HG03280 (cell line): ENCODE data around the gene GNB1L.

Source experiments
- ATAC-seq: cut with Tn5 transposase; IDR thresholded peaks from one replicate; pipeline ENCODE4 v1.9.1; 2021; ENCODE audit warnings: mild to moderate bottlenecking, moderate library complexity; ENCODE audit not compliant: unreplicated experiment

The GNB1L gene

DNA sequence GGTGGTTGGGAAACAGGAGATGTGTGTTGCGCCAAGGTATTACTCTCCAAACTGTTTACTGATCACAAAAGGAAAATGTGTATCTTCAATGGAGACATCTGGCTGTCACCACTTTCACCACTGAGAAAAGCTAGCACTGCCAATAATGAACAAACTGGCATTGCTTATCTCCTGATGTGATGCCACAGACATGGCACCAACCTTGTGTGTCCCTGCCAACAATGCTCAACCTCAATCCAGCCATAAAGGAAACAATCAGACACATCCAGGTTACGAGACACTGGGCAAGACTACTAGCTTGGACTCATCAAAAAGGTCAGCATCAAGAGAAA, 28.1 kb downstream of the GNB1L start:
- ATAC-seq = no peak

DNA sequence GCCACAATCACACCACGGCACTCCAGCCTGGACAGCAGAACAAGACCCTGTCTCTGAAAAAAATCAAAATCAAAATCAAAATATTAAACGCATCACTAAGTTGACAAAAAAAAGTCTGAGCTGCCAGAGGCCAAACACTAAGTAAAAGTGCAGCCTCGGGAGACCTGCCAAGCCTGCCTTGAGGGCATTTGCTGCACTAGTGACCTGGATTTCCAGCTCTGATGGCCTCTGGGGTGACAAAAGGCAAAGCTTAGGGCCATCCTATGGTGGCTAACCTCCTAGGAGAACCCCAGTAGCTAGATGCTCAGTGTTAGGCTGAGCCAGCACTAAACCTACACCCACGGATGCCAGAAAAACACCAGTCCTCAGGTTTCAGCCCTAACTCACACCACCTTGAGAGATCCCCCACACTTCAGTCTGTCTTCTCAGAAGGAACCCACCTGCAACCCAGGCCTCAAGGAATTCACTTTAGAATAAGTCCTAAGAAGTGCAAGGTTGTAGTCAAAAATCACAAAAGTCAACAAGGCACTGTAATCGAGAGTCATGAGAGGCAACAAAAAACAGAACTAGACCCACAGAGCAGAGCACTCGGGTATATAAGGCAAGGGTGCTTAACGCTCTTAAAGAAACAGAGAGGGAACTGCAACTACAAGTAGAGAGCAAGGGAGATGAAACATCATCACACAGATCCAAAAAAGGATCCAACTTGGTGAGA, 28.6 kb downstream of the GNB1L start:
- no peak for ATAC-seq

DNA sequence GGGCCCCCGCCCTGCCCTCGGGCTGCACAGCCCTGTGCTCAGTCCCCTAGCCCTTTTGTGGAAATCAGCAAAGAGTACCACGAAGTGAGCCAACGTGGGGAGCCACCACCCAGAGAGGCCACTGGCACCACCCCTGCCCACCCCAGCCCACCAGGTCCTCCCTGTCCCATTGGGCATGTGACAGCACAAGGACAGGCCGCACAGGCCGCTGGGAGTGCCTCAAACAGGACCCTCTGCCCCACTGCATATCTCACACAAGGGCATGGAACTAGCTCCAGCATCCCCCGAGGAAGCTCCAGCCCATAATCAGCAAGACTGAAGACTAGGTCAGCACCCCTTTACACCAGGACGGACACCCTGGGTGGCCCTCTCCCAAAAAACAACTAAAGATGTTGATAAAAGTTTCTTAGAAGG, 29.7 kb downstream of the GNB1L start:
- no peak for ATAC-seq

- ATAC-seq = no peak
These were observed 30.3 kb downstream of the GNB1L start for GRCh38 chr22:19824212-19824925.

DNA sequence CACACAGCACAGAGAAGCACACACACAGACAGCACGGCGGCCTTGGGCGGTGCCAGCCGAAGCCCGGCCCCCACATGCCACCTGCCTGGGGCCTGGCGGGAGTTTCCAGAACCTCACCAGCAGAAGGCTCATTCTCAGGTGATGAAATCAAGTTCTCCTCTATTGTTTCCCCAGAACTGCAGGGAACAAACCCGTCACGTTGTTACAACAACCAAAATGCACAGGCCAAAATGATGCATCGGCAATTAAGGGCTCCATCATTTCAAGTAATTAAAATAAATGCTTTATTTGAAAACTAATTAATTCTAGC, 30.8 kb downstream of the GNB1L start:
- no peak for ATAC-seq

- no peak for ATAC-seq
These were observed 31.3 kb downstream of the GNB1L start for GRCh38 chr22:19823191-19823901.

DNA sequence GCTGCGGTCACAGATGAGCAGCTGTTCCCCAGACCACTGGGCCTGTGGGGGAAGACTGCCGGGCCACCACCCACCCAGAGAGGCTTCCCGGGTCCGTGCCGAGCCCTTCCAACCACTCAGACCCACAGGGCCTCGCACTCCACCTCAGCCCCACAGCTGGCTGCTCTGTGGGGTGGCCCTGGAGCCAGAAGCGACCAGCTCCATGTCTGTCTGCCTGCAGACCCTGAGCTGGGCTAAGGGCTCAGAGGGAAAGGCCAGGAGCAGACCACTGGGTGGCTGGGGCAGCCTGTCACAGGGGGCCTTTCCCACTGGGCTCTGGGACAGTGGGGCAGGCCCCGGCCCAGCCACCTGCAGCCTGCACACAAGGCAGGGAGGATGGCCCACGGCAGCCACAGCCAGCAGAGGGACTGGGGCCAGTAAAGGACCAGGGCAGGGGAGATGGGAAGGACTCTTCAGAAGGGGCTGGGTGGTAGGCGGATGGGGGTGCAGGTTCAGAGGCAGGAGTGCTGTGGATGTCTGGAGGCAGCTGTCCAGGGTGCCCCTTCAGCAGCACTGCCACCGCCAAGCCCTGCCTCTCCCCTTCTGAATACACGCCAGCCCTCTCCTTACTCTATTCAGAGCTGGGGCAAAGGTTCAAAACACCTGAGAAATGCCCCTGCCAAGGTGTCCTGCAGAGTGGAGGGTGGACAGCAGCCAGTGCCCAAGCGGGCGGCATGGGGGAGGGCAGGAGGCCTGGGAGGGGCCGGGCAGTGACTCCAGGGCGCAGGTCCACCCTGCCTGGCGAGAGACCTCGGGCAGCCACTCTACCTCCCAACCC, 32.2 kb downstream of the GNB1L start:
- ATAC-seq = no peak

DNA sequence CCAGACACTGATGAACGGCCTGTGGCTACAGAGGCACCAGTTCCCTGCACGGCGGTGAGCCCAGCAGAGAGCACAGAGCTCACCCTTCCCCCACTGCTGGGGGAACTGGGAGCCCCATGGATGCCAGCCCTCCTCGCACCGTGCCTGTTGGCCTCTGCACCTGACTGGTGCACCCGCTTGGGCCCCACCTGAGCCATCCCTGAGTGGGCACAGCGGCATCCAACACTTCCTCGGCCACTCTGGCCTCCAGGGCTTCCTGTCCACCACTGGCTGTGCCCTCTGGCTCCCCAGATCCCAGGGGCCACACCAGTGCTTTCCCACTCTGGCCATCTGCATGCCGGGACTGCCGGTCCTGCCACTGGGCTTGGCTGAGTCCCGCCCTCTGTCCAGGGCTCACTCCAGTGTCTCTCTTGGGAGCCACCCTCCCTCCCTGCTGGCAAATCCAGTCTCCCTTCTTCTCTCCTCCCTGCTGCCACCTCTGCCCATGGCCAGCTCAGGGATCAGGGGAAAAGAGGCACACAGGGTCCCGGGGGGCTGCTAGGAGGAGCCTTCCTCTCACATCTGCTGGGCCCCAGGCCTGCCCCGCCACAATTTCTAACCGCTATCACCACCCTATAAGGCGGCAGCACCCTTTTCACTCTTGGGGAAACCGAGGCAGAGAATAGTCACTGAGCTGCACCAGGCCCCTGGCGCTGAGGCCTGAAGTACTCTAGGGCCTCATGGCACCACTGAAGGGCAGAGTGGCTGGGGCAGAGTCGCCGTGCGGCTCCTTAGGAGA, 33.0 kb downstream of the GNB1L start:
- ATAC-seq = no peak

DNA sequence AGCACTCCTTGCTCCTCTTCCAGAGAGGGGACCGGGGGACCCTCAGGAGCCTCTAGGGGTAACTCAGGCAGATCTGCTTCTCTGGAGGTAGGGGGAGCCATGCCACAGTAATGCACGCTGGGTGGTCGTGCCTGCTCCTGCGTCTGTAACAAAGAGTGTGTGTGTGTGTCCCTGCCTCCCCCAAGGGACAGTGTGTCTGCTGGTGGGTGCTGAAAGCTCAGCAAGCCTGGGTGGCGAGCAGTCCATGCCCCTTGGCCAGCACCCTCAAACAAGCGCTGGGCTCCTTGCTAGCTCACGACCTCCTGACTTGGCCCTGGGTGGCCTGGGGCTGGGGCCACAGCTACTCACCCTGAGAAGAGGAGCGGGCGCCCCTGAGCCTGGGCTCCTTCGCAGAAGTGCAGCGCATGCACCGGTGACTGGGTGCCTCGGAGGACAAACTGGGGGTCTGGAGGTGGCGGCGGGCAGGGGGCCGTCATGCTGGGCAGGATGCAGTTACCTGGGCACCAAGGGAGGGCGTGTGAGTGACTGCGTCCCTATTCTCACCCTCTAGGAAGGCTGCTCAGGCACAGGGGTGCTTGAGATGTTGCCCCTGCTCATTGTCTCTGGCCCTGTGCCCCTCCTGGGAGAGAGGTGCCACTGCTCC, 33.7 kb downstream of the GNB1L start:
- ATAC-seq = no peak

DNA sequence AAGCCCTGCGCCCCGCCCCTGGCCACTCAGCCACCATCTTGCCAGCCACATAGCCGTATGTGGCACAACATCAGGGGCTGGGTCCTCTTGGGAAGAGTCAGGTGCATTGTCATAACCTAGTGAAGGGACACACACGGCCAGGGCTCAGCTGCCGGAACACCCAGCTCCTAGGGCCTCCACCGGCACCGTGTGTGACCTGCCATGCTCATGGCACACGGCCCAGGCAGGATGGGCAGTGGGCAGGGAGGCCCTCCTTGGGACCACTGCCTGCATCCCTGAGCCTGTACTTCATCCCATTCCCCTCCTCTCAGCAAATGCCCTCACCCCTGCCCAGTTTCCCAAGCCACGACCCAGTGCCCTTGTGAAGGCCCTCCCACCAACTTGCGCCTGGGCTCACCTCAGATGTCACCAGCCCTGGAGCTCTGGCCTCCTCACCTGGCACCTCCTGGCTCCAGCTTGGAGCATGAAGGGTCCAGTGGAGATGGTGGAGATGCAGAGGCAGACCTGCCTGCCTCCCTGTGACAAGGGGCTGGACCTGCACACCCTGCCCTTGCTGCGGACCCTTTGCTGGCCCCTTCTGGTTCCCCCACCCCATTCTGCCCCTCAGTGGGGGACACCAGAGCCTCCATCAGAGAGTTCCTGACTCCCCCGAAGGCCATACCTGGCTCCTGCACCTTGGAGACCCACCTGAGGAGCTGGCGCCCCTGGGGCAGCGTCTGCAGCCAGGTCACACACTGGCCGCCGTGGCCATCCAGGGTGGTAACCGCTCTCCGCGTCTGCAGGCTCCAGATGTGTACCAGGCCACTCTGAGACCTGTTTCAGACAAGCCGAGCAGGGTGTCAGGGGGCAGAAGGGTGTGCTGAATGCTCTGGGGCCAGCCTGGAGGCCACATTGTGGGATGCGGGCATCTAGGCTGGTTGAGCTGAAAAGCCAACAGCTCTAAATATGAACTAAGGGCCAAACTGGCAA, 34.5 kb downstream of the GNB1L start:
- no peak for ATAC-seq

DNA sequence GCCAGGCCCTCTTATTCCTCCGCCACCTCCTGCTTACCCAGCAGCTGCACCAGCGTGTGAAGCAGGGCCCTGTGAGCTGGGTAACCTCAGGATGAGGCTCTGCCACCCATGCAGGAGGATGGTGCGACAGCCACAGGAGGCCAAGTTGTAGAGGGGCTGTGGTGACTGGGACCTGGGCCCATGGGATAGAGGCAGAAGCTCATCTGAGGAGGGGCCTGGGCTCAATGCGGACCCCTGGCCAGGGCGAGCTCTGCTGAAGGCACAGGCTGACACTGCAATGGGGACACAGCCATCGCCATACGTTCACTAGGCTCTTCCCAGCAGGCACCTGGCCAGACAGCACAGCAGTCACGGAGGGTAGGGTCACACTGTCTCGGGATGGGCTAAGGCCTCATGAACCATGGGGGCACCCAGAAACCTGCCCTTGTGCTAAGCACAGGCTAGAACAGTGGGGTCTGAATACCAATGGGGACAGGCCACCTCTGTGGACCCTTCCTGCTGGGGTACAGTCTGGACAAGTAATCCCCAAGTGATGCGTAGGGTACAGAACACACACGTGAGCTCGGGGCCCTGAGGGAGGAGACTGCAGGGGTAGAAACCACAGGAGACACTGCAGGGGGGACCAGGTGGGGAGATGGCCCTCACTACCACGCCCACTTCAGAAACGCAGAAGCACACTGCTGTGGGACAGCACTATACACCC, 35.3 kb downstream of the GNB1L start:
- no peak for ATAC-seq

DNA sequence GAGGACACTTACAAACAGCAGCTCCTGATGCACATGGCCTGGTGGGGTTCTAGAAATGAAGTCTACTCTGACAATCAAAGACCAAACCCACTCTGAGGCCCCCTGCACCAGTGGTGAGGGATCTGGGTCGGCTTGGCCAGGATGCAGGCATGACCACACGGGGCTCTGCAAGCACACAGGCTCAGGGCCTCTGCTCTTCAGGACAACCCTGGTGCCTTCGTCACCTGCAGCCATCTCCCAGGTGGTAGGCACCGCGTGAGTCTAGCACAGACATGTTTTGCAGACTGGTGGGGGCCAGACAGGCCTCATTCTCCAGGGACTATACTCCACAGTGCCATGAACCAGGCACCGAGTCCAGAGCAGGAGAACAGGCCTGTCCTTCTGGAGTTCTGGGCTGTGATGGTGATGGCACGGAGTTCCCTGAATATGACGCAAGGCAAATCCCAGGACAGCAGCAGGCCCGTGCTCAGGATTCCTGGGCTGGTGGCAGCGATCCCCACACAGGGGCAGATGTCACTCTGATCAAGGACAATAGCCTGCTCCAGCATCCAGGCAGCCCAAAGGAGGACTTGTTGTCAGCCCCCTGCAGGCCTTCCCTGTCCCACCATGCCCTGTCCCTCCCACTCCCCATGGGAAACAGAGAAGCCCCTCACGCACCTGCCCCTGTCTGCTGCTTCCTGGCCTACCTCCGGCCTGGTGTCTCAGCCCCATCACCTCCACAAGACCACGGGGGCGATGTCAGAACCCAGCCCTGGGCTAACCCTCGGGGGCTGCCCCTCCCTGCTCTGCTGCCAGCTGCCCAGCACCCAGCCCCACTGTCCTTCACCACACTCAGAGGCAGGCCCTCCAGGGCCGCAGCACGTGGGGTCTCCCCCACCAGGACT, 36.1 kb downstream of the GNB1L start:
- no peak for ATAC-seq

- ATAC-seq = no peak
These were observed 38.1 kb downstream of the GNB1L start for GRCh38 chr22:19816372-19817119.

DNA sequence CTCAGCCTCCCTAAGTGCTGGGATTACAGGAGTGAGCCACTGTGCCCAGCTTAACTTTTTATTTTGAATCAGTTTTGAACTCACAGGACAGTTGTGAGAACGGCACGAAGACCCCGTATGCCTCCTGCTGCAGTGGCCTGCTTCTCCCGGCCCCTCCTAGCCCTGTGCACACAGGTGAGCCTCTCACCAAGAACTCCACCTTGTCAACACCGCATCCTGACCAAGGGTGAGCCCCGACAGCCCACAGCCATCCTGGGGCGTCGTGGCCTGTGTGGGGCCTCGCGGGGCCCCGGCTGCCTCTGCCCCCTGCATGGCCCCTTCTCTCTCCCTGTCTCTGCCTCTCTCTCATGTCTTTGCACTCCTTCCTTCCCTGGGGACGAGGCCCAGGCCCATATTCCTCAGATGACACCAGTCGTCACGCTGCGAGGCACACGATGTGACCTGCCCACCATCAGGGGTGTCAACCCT, 38.8 kb downstream of the GNB1L start:
- ATAC-seq = no peak

DNA sequence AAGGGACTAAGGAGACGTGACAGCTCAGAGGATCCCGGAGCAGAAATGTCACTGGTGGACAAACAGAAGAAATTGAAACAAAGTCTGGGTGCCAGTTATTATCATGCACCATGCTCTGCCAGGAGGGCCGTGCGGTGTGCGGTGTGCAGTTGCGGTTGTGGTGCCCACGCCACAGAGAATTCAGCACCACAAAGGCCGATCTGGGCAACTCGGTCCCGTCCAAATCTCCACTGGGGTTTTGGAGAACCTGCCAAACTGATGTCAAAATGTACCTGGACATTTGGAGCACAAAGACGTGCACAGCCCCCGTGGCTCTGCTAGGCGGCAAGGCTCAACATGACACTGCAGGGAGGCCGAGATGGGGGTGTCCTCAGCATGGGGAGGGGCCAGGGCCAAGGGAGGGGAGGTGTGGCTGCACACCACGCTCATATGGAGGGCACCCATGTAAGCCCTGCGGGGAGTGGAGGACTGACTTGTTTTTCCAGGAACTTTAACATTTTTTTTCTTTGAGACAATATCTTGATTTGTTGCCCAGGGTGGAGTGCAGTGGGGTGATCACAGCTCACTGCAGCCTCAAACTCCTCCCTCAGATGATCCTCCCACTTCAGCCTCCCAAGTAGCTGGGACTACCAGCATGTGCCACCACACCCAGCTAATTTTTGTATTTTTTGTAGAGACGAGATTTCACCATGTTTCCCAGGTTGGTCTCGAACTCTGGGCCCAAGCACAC, 39.4 kb downstream of the GNB1L start:
- no peak for ATAC-seq

- no peak for ATAC-seq
These were observed 40.2 kb downstream of the GNB1L start for GRCh38 chr22:19814428-19814827.
